GM12878 (cell line): Measurements from ENCODE around the gene CBX8. TPM values are rescaled to one million over a fixed set of nuclear protein-coding genes. Genes with fewer than 3 reads are reported as not detected.

Experiments used
- ATAC-seq: fragments of 200-7000 bp; cut with Tn5 transposase; 3 replicates; pipeline ENCODE4 v1.9.1; 2020; ENCODE audit warnings: mild to moderate bottlenecking, moderate library complexity
- BruUV-seq: library from RNA; stranded (reverse); fragments of 400-500 nt; replicated peaks from 2 replicates; lab custom pipeline; 2021; lab: Mats Ljungman, UMichigan
- CTCF ChIA-PET: fragments of 300-600 bp; sonication (Branson Sonifier 250); formaldehyde crosslinking; extraction: SDS; loops from one replicate; lab custom pipeline; 2021; ENCODE audit warnings: inconsistent platforms; lab: Yijun Ruan, JAX
- POLR2A ChIA-PET: fragments of 350-600 bp; formaldehyde crosslinking; extraction: SDS; loops from one replicate; lab custom pipeline; 2021; ENCODE audit warnings: inconsistent platforms; lab: Charles Lee
- RAD21 ChIA-PET: fragments of 300-600 bp; sonication (Branson Sonifier 250); formaldehyde crosslinking; loops from one replicate; lab custom pipeline; 2023; ENCODE audit warnings: antibody characterized with exemption; ENCODE audit not compliant: unreplicated experiment; lab: Charles Lee
- SMC1A ChIA-PET: fragments of 300-600 bp; sonication (Branson Sonifier 250); formaldehyde crosslinking; loops from one replicate; lab custom pipeline; 2023; ENCODE audit not compliant: unreplicated experiment, uncharacterized antibody; lab: Charles Lee
- DNase-seq: peaks from one replicate; pipeline ENCODE4 v3.0.0-alpha.2; 2011; ENCODE audit warnings: low read depth, low spot score
- FAIRE-seq: peaks from 3 replicates; lab custom pipeline; 2011; peaks lifted over from hg19 to GRCh38; lab: Jason Lieb, UNC
- H2AFZ ChIP-seq: 2 replicates; pipeline ENCODE4 v1.6.0; 2011; ENCODE audit warnings: low read depth, low read length, control low read depth; ENCODE audit not compliant: control insufficient read depth
- H3K27ac ChIP-seq: 2 replicates; pipeline ENCODE4 v1.5.1; 2011; ENCODE audit warnings: control low read depth; ENCODE audit not compliant: control insufficient read depth, insufficient read depth
- H3K27me3 ChIP-seq, 2 experiments: replicated peaks in 1 of 2; 2 replicates each; pipeline versions ENCODE4 v1.6.0 to v1.6.1; 2011; ENCODE audit warnings: low read length in 1 of 2; ENCODE audit not compliant: control insufficient read depth in 2 of 2, insufficient read depth in 2 of 2
- H3K36me3 ChIP-seq, 2 experiments: 2 replicates each; pipeline ENCODE4 v1.5.1; 2011; ENCODE audit warnings: low read length in 1 of 2; ENCODE audit not compliant: control insufficient read depth in 2 of 2, insufficient read depth in 2 of 2
- H3K4me1 ChIP-seq: 2 replicates; pipeline ENCODE4 v1.6.1; 2011; ENCODE audit warnings: mild to moderate bottlenecking, low read length, moderate library complexity, mixed read lengths; ENCODE audit not compliant: control insufficient read depth, insufficient read depth
- H3K4me2 ChIP-seq: 2 replicates; pipeline ENCODE4 v1.6.0; 2011; ENCODE audit warnings: control low read depth; ENCODE audit not compliant: control insufficient read depth, insufficient read depth
- H3K4me3 ChIP-seq: fragments of 200-600 bp; sonication (generic); 2 replicates; pipeline ENCODE4 v1.5.1; 2016
- H3K79me2 ChIP-seq: 2 replicates; pipeline ENCODE4 v1.6.0; 2011; ENCODE audit warnings: low read length; ENCODE audit not compliant: control insufficient read depth, insufficient read depth
- H3K9ac ChIP-seq: 2 replicates; pipeline ENCODE4 v1.8.0; 2011; ENCODE audit warnings: low read length, control low read depth, mixed read lengths; ENCODE audit not compliant: control insufficient read depth, insufficient read depth
- H3K9me3 ChIP-seq: replicated peaks from 3 replicates; pipeline ENCODE4 v1.5.1; 2011; ENCODE audit warnings: mild to moderate bottlenecking, low read length; ENCODE audit not compliant: control insufficient read depth, insufficient read depth
- H4K20me1 ChIP-seq: 2 replicates; pipeline ENCODE4 v1.6.0; 2011; ENCODE audit not compliant: control insufficient read depth, insufficient read depth
- ATF2 ChIP-seq: IDR thresholded peaks from 2 replicates; pipeline ENCODE4 v1.6.1; 2012; ENCODE audit warnings: low read length, inconsistent platforms
- BRCA1 ChIP-seq: IDR thresholded peaks from 2 replicates; pipeline ENCODE4 v1.6.1; 2011; ENCODE audit warnings: low read depth, low read length, improper control_type of control experiment
- CHD4 ChIP-seq: fragments of 200-600 bp; sonication (generic); IDR thresholded peaks from 2 replicates; pipeline ENCODE4 v1.6.1; 2016; ENCODE audit warnings: mild to moderate bottlenecking
- DPF2 ChIP-seq: fragments of 450-650 bp; IDR thresholded peaks from 2 replicates; pipeline ENCODE4 v1.6.1; 2017; ENCODE audit warnings: mild to moderate bottlenecking
- EED ChIP-seq: sonication (generic); IDR thresholded peaks from 2 replicates; pipeline ENCODE4 v1.6.1; 2016; ENCODE audit warnings: antibody characterized with exemption, low read depth
- EGR1 ChIP-seq, 2 experiments: IDR thresholded peaks; 1 replicate in 1 of 2; 2 replicates in 1 of 2; pipeline ENCODE4 v1.6.1; 2011 to 2012; ENCODE audit warnings: low read depth in 2 of 2, low read length in 2 of 2, borderline replicate concordance in 1 of 2, mild to moderate bottlenecking in 1 of 2, moderate library complexity in 1 of 2
- ETV6 ChIP-seq, 2 experiments: fragments of 450-650 bp in 1 of 2; IDR thresholded peaks in 1 of 2; conservative IDR thresholded peaks in 1 of 2; 2 replicates each; pipeline ENCODE4 v1.6.1; 2014; ENCODE audit warnings: antibody characterized with exemption in 1 of 2, borderline replicate concordance in 1 of 2, low read depth in 1 of 2, mild to moderate bottlenecking in 1 of 2, moderate library complexity in 1 of 2
- FOXM1 ChIP-seq: IDR thresholded peaks from 2 replicates; pipeline ENCODE4 v1.6.1; 2012; ENCODE audit warnings: low read depth, mild to moderate bottlenecking, inconsistent platforms, low read length, moderate library complexity
- HCFC1 ChIP-seq: fragments of 150-350 bp; IDR thresholded peaks from 2 replicates; pipeline ENCODE4 v1.6.1; 2014; ENCODE audit warnings: low read length
- IRF4 ChIP-seq: IDR thresholded peaks from 2 replicates; pipeline ENCODE4 v1.6.1; 2011; ENCODE audit warnings: low read depth, low read length
- MEF2B ChIP-seq: fragments of 450-650 bp; IDR thresholded peaks from 2 replicates; pipeline ENCODE4 v1.6.1; 2018; ENCODE audit warnings: mild to moderate bottlenecking, moderate library complexity; ENCODE audit not compliant: partially characterized antibody, poor library complexity, severe bottlenecking
- POLR2A ChIP-seq: IDR thresholded peaks from 2 replicates; pipeline ENCODE4 v1.6.1; 2011; ENCODE audit warnings: low read depth, mild to moderate bottlenecking, low read length
- POU2F2 ChIP-seq: IDR thresholded peaks from 3 replicates; pipeline ENCODE4 v1.6.1; 2011; ENCODE audit warnings: low read depth, mild to moderate bottlenecking, low read length, borderline replicate concordance
- RAD21 ChIP-seq: IDR thresholded peaks from 2 replicates; pipeline ENCODE4 v1.6.1; 2011; ENCODE audit warnings: mild to moderate bottlenecking, low read depth, low read length, moderate library complexity; ENCODE audit not compliant: insufficient read depth
- RUNX3 ChIP-seq: IDR thresholded peaks from 2 replicates; pipeline ENCODE4 v1.6.1; 2012; ENCODE audit warnings: low read length, inconsistent platforms
- SMAD1 ChIP-seq: fragments of 450-650 bp; IDR thresholded peaks from 2 replicates; pipeline ENCODE4 v1.6.1; 2018; ENCODE audit warnings: mild to moderate bottlenecking, low read depth; ENCODE audit not compliant: partially characterized antibody
- STAT1 ChIP-seq: fragments of 450-650 bp; conservative IDR thresholded peaks from 2 replicates; pipeline ENCODE4 v1.6.1; 2014; ENCODE audit warnings: antibody characterized with exemption, mild to moderate bottlenecking
- TARDBP ChIP-seq: IDR thresholded peaks from 2 replicates; pipeline ENCODE4 v1.6.1; 2016; ENCODE audit warnings: borderline replicate concordance
- TBL1XR1 ChIP-seq: IDR thresholded peaks from 2 replicates; pipeline ENCODE4 v1.6.1; 2012; ENCODE audit warnings: low read depth, low read length, improper control_type of control experiment
- ZNF207 ChIP-seq: fragments of 450-650 bp; IDR thresholded peaks from 2 replicates; pipeline ENCODE4 v1.6.1; 2014; ENCODE audit warnings: antibody characterized with exemption, mild to moderate bottlenecking, borderline replicate concordance
- ZZZ3 ChIP-seq: IDR thresholded peaks from 2 replicates; pipeline ENCODE4 v1.6.1; 2011; ENCODE audit warnings: low read depth; ENCODE audit not compliant: control insufficient read depth, insufficient read length
- WGBS: methylation state at CpG from one replicate; pipeline ENCODE4 v1.1.6; 2016; ENCODE audit warnings: low lambda C conversion rate; ENCODE audit not compliant: insufficient replicate concordance, insufficient coverage; ENCODE audit errors: missing lambda C conversion rate; 5-methylcytosine and 5-hydroxymethylcytosine counted together
- in situ Hi-C: fragments of 300-500 bp; cut with MboI; formaldehyde crosslinking; loops from 9 replicates; pipeline ENCODE4 v1.14.3; 2018; ENCODE audit warnings: mixed read lengths
- intact Hi-C: fragments of 100-400 bp; cut with micrococcal nuclease; formaldehyde crosslinking; loops from one replicate; pipeline ENCODE4 v1.14.2; 2022; ENCODE audit not compliant: unreplicated experiment
- polyA plus RNA-seq, 11 experiments: library from polyadenylated mRNA; depleted of rRNA in 4 of 11; unstranded in 6 of 11; stranded (reverse) in 5 of 11; fragments of >200 nt; fragmentation: Nextera tagmentation in 4 of 11; fragmentation: Illumina TruSeq in 1 of 11; extraction: Ambion mirVana in 4 of 11; extraction: Trizol in 1 of 11; gene quantifications; 1 replicate in 1 of 11; 2 replicates in 10 of 11; pipeline versions ENCODE4 v1.2.1 to v1.2.3, GENCODE V29; 2011 to 2016; ENCODE audit warnings: inconsistent platforms in 2 of 11, missing spikeins in 2 of 11, low read depth in 1 of 11
- total RNA-seq, 4 experiments: library from RNA; depleted of rRNA in 3 of 4; stranded (reverse); fragments of >200 nt in 3 of 4; fragmentation: Illumina TruSeq in 1 of 4; extraction: Trizol in 1 of 4; gene quantifications; 2 replicates each; pipeline versions ENCODE4 v1.2.1 to v1.2.3, GENCODE V29; 2013 to 2021
- TF ChIP-seq, protein P1 (sequence below): IDR thresholded peaks from 2 replicates; pipeline ENCODE4 v1.6.1; 2012; ENCODE audit warnings: low read depth, low read length, improper control_type of control experiment

The CBX8 gene
- total and polyA plus RNA-seq, 10 of the 15 experiments (the other 5 are each of a cell fraction or from before 2014, with no cell fraction given), result 0.03 to 6.7 (median 1.9) TPM

- Histone ChIP-seq H3K36me3 (peaks cover 2 to 3% of the 10 kb centered on the region in 2 experiments; a peak in 2 of 4 replicates), H3K27ac (no peak overlapping the region), H3K79me2 (no peaks in the 10 kb centered on the region), H4K20me1 (no peaks in the 10 kb centered on the region), H3K9me3 (no peaks in the 10 kb centered on the region), H3K4me1 (no peaks in the 10 kb centered on the region; the same call in 1 of the 2 replicates), H3K4me2 (0 out of 2 replicates have a peak overlapping the region, but pooled peaks have one; percentile 1), H2AFZ (no peak overlapping the region; the same call in 1 of the 2 replicates), H3K27me3 (peaks cover 14 to 16% of the 10 kb centered on the region in 2 experiments; a peak in 3 of 4 replicates), H3K4me3 (no peak overlapping the region), H3K9ac (no peak overlapping the region)
- SMC1A ChIA-PET, result interaction anchor here (1.3 to 2.6 kb wide), 3 partner anchors 21 to 180 kb away, joined by 3 to 11 read pairs (median 7); no protein-coding TSS in a partner anchor
- FAIRE-seq, result no peak
- DNase-seq, result no peak
- CTCF ChIA-PET, result interaction anchor here (0.8 to 2.2 kb wide), 6 partner anchors 21 to 198 kb away, joined by 3 to 21 read pairs (median 4); no protein-coding TSS in a partner anchor
- WGBS, result 23% methylated on average over 72 of the region's 74 CpGs
- RAD21 ChIA-PET, result interaction anchor here (1.5 kb wide), 1 partner anchor 180 kb away, joined by 8 read pairs; no protein-coding TSS in a partner anchor
- POLR2A ChIA-PET, result no interaction called here
- BruUV-seq, result no TSS peak
- in situ Hi-C loops (loop anchor here (5.0 kb wide), 1 partner anchor 182 kb away; no protein-coding TSS in a partner anchor), intact Hi-C loops (loop anchor here (2.0 kb wide), 1 partner anchor 181 kb away; no protein-coding TSS in a partner anchor)
- peak; percentile 94 for ATAC-seq
- TF ChIP-seq IRF4 (no peak), ETV6 (conservative IDR thresholded peaks at IDR 0.05 in 1 of 2, IDR thresholded peaks at IDR 0.05 in 1 of 2; ENCODE audit: borderline replicate concordance in 1 of 2, low read depth in 1 of 2) (no peak), SMAD1 (no peak), TARDBP (no peak), ATF2 (no peak), BRCA1 (no peak), STAT1 (no peak), POLR2A (no peak), POU2F2 (no peak), MEF2B (no peak), RUNX3 (no peak), FOXM1 (no peak), RAD21 (peak; percentile 65), EGR1 (IDR thresholded peaks at IDR 0.05; ENCODE audit: borderline replicate concordance in 1 of 2, low read depth in 2 of 2, low read length in 2 of 2) (no peak), ZZZ3 (no peak), TBL1XR1 (no peak), EED (no peak), DPF2 (peak; percentile 29; the same call in 1 of the 2 replicates), CHD4 (no peak), HCFC1 (no peak), ZNF207 (no peak)
- TF ChIP-seq, protein P1, sequence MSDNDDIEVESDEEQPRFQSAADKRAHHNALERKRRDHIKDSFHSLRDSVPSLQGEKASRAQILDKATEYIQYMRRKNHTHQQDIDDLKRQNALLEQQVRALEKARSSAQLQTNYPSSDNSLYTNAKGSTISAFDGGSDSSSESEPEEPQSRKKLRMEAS, result no peak
Measured at GRCh38 chr17:79789943-79790804, 6.7 kb downstream of the CBX8 start.
